Hepatocyte (in vitro differentiated cells): ENCODE data around the gene CXCR6.

Source experiments
- EZH2 ChIP-seq: fragments of 200-600 bp; sonication (generic); IDR thresholded peaks from 2 replicates; pipeline ENCODE4 v1.6.1; 2016; ENCODE audit warnings: antibody characterized with exemption, mild to moderate bottlenecking, borderline replicate concordance
- EZH2phosphoT487 ChIP-seq: fragments of 200-600 bp; sonication (generic); IDR thresholded peaks from one replicate; pipeline ENCODE4 v1.6.1; 2018; ENCODE audit warnings: antibody characterized with exemption, mild to moderate bottlenecking, low read depth, moderate library complexity; ENCODE audit not compliant: unreplicated experiment, severe bottlenecking
- TF ChIP-seq, protein P1 (sequence below): fragments of 200-600 bp; sonication (generic); IDR thresholded peaks from 2 replicates; pipeline ENCODE4 v1.5.1; 2016; ENCODE audit warnings: antibody characterized with exemption, mild to moderate bottlenecking; ENCODE audit not compliant: poor library complexity

DNA sequence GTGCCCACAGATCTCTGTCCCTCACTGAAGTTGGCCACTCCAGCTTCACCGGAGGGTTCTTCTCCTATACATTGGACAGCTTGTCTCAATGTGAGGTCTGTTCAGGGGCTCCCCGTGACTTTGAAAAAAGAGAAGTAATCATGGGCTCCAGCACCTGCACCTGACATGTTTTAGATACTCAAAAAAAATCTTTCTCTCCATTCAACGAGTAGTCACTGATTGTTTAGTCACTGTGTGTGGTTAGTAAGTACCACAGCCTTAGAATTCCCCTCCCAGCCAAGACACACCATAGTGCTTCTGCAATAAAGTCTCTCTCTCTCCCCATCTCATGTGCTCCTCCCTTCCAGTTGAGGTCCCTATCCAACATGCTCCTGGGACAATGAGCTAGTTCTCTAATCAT is 38.3 kb upstream of the CXCR6 start:
- TF ChIP-seq, protein P1, sequence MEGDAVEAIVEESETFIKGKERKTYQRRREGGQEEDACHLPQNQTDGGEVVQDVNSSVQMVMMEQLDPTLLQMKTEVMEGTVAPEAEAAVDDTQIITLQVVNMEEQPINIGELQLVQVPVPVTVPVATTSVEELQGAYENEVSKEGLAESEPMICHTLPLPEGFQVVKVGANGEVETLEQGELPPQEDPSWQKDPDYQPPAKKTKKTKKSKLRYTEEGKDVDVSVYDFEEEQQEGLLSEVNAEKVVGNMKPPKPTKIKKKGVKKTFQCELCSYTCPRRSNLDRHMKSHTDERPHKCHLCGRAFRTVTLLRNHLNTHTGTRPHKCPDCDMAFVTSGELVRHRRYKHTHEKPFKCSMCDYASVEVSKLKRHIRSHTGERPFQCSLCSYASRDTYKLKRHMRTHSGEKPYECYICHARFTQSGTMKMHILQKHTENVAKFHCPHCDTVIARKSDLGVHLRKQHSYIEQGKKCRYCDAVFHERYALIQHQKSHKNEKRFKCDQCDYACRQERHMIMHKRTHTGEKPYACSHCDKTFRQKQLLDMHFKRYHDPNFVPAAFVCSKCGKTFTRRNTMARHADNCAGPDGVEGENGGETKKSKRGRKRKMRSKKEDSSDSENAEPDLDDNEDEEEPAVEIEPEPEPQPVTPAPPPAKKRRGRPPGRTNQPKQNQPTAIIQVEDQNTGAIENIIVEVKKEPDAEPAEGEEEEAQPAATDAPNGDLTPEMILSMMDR, result no peak
- TF ChIP-seq EZH2phosphoT487 (no peak), EZH2 (no peak)
